Coronary artery (tissue), 2 donors: Measurements from ENCODE around the gene PDCD2.

Experiments
- DNase-seq: peaks from one replicate; pipeline ENCODE4 v3.0.0-alpha.2; 2017; ENCODE audit warnings: low spot score
- H3K27ac ChIP-seq, 2 donors: fragments of 200-600 bp; sonication (generic); one replicate each; pipeline ENCODE4 v1.5.1; 2016 to 2019
- H3K4me3 ChIP-seq: fragments of 200-600 bp; sonication (generic); 2 replicates; pipeline ENCODE4 v1.5.1; 2016; ENCODE audit warnings: mild to moderate bottlenecking, moderate library complexity
- CTCF ChIP-seq: fragments of 200-600 bp; sonication (generic); IDR thresholded peaks from one replicate; pipeline ENCODE4 v1.5.1; 2019; ENCODE audit warnings: antibody characterized with exemption

Gene PDCD2

GRCh38 chr6:170542031-170542719 lies 42.3 kb downstream of the PDCD2 start:
- Histone ChIP-seq H3K4me3 (no peak overlapping the region), H3K27ac (no peak overlapping the region)
- no peak for TF ChIP-seq CTCF
- no peak for DNase-seq

- H3K27ac ChIP-seq, result no peak overlapping the region
- no peak for DNase-seq
- no peak overlapping the region for H3K4me3 ChIP-seq
- no peak for TF ChIP-seq CTCF
These were observed 47.1 kb downstream of the PDCD2 start for GRCh38 chr6:170537329-170537728.

GRCh38 chr6:170536671-170537070 lies 47.8 kb downstream of the PDCD2 start:
- DNase-seq, result no peak
- Histone ChIP-seq H3K4me3 (no peak overlapping the region), H3K27ac (no peak overlapping the region)
- TF ChIP-seq CTCF, result no peak

- TF ChIP-seq CTCF, result no peak
- Histone ChIP-seq H3K27ac (no peak overlapping the region), H3K4me3 (no peak overlapping the region)
- DNase-seq, result no peak
These were observed 49.4 kb downstream of the PDCD2 start for GRCh38 chr6:170535004-170535403.

- DNase-seq, result no peak
- no peak overlapping the region for H3K4me3 ChIP-seq
These were observed 50.6 kb downstream of the PDCD2 start for GRCh38 chr6:170533792-170534191.

GRCh38 chr6:170532867-170533488 lies 51.5 kb downstream of the PDCD2 start:
- Histone ChIP-seq H3K4me3 (no peak overlapping the region), H3K27ac (no peak overlapping the region)
- no peak for TF ChIP-seq CTCF
- DNase-seq, result no peak

More at GRCh38 chr6:170533792-170534191, 50.6 kb downstream of the PDCD2 start:
- no peak for TF ChIP-seq CTCF
- H3K27ac ChIP-seq, result no peak overlapping the region
